ENCODE results near the gene PCLO.

- TF ChIP-seq, protein P1, sequence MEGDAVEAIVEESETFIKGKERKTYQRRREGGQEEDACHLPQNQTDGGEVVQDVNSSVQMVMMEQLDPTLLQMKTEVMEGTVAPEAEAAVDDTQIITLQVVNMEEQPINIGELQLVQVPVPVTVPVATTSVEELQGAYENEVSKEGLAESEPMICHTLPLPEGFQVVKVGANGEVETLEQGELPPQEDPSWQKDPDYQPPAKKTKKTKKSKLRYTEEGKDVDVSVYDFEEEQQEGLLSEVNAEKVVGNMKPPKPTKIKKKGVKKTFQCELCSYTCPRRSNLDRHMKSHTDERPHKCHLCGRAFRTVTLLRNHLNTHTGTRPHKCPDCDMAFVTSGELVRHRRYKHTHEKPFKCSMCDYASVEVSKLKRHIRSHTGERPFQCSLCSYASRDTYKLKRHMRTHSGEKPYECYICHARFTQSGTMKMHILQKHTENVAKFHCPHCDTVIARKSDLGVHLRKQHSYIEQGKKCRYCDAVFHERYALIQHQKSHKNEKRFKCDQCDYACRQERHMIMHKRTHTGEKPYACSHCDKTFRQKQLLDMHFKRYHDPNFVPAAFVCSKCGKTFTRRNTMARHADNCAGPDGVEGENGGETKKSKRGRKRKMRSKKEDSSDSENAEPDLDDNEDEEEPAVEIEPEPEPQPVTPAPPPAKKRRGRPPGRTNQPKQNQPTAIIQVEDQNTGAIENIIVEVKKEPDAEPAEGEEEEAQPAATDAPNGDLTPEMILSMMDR (IDR thresholded peaks at IDR 0.05; ENCODE audit: control extremely low read depth in 1 of 3, insufficient read depth in 1 of 3, low read depth in 1 of 3, low read length in 3 of 3) = no peak
- no peak for TF ChIP-seq ZNF274 (IDR thresholded peaks at IDR 0.05; ENCODE audit: borderline replicate concordance, extremely low read depth, low read length)
- no peak for TF ChIP-seq POLR2A (IDR thresholded peaks at IDR 0.05; ENCODE audit: control extremely low read depth in 1 of 2, low read depth in 2 of 2, low read length in 2 of 2)
- no peak for TF ChIP-seq SIN3A (conservative IDR thresholded peaks at IDR 0.05 in 1 of 2, IDR thresholded peaks at IDR 0.05 in 1 of 2; ENCODE audit: low read depth in 1 of 2, low read length in 2 of 2)
- TF ChIP-seq FOSL1 (IDR thresholded peaks at IDR 0.05; ENCODE audit: insufficient read depth, low read depth, low read length) = no peak
- no peak for TF ChIP-seq SP2 (IDR thresholded peaks at IDR 0.05; ENCODE audit: low read length)
- TF ChIP-seq, protein P2, sequence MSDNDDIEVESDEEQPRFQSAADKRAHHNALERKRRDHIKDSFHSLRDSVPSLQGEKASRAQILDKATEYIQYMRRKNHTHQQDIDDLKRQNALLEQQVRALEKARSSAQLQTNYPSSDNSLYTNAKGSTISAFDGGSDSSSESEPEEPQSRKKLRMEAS (IDR thresholded peaks at IDR 0.05) = no peak
- TF ChIP-seq TAF1 (IDR thresholded peaks at IDR 0.05; ENCODE audit: low read depth, low read length) = no peak
- no peak for TF ChIP-seq USF2 (IDR thresholded peaks at IDR 0.05; ENCODE audit: low read length)
- TF ChIP-seq SRF (IDR thresholded peaks at IDR 0.05; ENCODE audit: low read depth, low read length) = no peak
- no peak for TF ChIP-seq POU5F1 (IDR thresholded peaks at IDR 0.05; ENCODE audit: low read depth, low read length)
- no peak for TF ChIP-seq CREB1 (IDR thresholded peaks at IDR 0.05)
- TF ChIP-seq EZH2 (IDR thresholded peaks at IDR 0.05; ENCODE audit: low read depth, low read length, severe bottlenecking) = no peak
- no peak for TF ChIP-seq EP300 (IDR thresholded peaks at IDR 0.05; ENCODE audit: borderline replicate concordance in 1 of 2, low read depth in 2 of 2, low read length in 2 of 2)
These were observed 236.2 kb downstream of the PCLO start for GRCh38 chr7:82926477-82926876.
